H1 (cell line): ENCODE measurements around the gene CCDC93. TPM values are rescaled to one million over a fixed set of nuclear protein-coding genes. Genes with fewer than 3 reads are reported as not detected.

ENCODE experiments used
- CTCF ChIA-PET: fragments of 300-600 bp; sonication (Branson Sonifier 250); formaldehyde crosslinking; loops from one replicate; lab custom pipeline; 2021; ENCODE audit not compliant: partially characterized antibody; lab: Charles Lee
- POLR2A ChIA-PET: fragments of 300-600 bp; sonication (Branson Sonifier 250); formaldehyde crosslinking; loops from one replicate; lab custom pipeline; 2021; ENCODE audit warnings: inconsistent platforms; ENCODE audit not compliant: partially characterized antibody; lab: Charles Lee
- DNase-seq, 2 experiments: peaks; one replicate each; pipeline versions ENCODE4 v3.0.0 to v3.0.0-alpha.2; 2010 to 2022; ENCODE audit warnings: low spot score in 2 of 2, low read depth in 1 of 2, mixed read lengths in 1 of 2
- FAIRE-seq: peaks from 2 replicates; lab custom pipeline; 2011; peaks lifted over from hg19 to GRCh38; lab: Jason Lieb, UNC
- H2AFZ ChIP-seq: 2 replicates; pipeline ENCODE4 v1.8.1; 2012; ENCODE audit warnings: low read length, inconsistent platforms
- H2AK5ac ChIP-seq: 2 replicates; pipeline ENCODE4 v1.6.1; 2013; ENCODE audit warnings: low read depth, low read length
- H2BK120ac ChIP-seq: replicated peaks from 2 replicates; pipeline ENCODE3; 2013; ENCODE audit warnings: low read depth, low read length, inconsistent platforms
- H2BK12ac ChIP-seq: 2 replicates; pipeline ENCODE4 v1.6.1; 2013; ENCODE audit warnings: low read depth, low read length
- H2BK15ac ChIP-seq: 2 replicates; pipeline ENCODE4 v1.6.1; 2013; ENCODE audit warnings: low read length
- H2BK20ac ChIP-seq: 2 replicates; pipeline ENCODE4 v1.6.1; 2013; ENCODE audit warnings: low read length
- H2BK5ac ChIP-seq: 2 replicates; pipeline ENCODE4 v1.6.1; 2013; ENCODE audit warnings: low read depth, low read length
- H3K14ac ChIP-seq: 2 replicates; pipeline ENCODE4 v1.6.1; 2013; ENCODE audit warnings: inconsistent platforms; ENCODE audit not compliant: insufficient read length
- H3K18ac ChIP-seq: 2 replicates; pipeline ENCODE4 v1.6.1; 2013; ENCODE audit warnings: low read length; ENCODE audit errors: extremely low read depth
- H3K23ac ChIP-seq: 2 replicates; pipeline ENCODE4 v1.6.1; 2013; ENCODE audit warnings: inconsistent platforms; ENCODE audit not compliant: insufficient read length
- H3K23me2 ChIP-seq: 2 replicates; pipeline ENCODE4 v1.6.1; 2013; ENCODE audit warnings: low read depth, low read length
- H3K27ac ChIP-seq: 2 replicates; pipeline ENCODE4 v1.6.1; 2011; ENCODE audit warnings: low read depth, low read length, inconsistent platforms
- H3K27me3 ChIP-seq, 4 experiments: replicated peaks in 1 of 4; 1 replicate in 1 of 4; 2 replicates in 3 of 4; pipeline versions ENCODE4 v1.6.1 to v1.8.1; 2011 to 2013; ENCODE audit warnings: low read length in 3 of 4, mild to moderate bottlenecking in 3 of 4, inconsistent platforms in 2 of 4, mixed read lengths in 2 of 4, moderate library complexity in 1 of 4; ENCODE audit not compliant: control insufficient read depth in 3 of 4, insufficient read depth in 3 of 4; ENCODE audit errors: extremely low read depth in 1 of 4
- H3K36me3 ChIP-seq, 4 experiments: 2 replicates each; pipeline versions ENCODE4 v1.6.1 to v1.8.1; 2011 to 2013; ENCODE audit warnings: mild to moderate bottlenecking in 4 of 4, low read length in 3 of 4, moderate library complexity in 2 of 4, control low read depth in 1 of 4, inconsistent platforms in 1 of 4; ENCODE audit not compliant: insufficient read depth in 4 of 4, control insufficient read depth in 2 of 4
- H3K4ac ChIP-seq: replicated peaks from 2 replicates; pipeline ENCODE3; 2013; ENCODE audit warnings: low read length, low read depth, mixed read lengths, inconsistent platforms; ENCODE audit not compliant: insufficient read length
- H3K4me1 ChIP-seq, 4 experiments: replicated peaks in 1 of 4; 1 replicate in 1 of 4; 2 replicates in 3 of 4; pipeline versions ENCODE4 v1.6.1 to v1.8.1; 2011 to 2013; ENCODE audit warnings: low read length in 3 of 4, inconsistent platforms in 2 of 4, mixed read lengths in 1 of 4; ENCODE audit not compliant: insufficient read depth in 4 of 4, control insufficient read depth in 3 of 4
- H3K4me2 ChIP-seq, 2 experiments: 2 replicates each; pipeline versions ENCODE4 v1.6.1 to v1.8.1; 2011 to 2013; ENCODE audit warnings: low read depth in 2 of 2, low read length in 2 of 2, control low read depth in 1 of 2, inconsistent platforms in 1 of 2, mild to moderate bottlenecking in 1 of 2; ENCODE audit not compliant: insufficient read depth in 1 of 2
- H3K4me3 ChIP-seq, 4 experiments: fragments of 200-600, 300-600 bp in 1 of 4; sonication (generic), shearing (Covaris generic), sonication (Bioruptor Twin) in 1 of 4; 2 replicates each; pipeline versions ENCODE4 v1.5.1 to v1.8.1; 2011 to 2016; ENCODE audit warnings: low read length in 4 of 4, low read depth in 3 of 4, control low read depth in 2 of 4, inconsistent platforms in 2 of 4, mild to moderate bottlenecking in 2 of 4, mixed read lengths in 1 of 4, moderate library complexity in 1 of 4; ENCODE audit not compliant: insufficient read depth in 2 of 4; ENCODE audit errors: extremely low read depth in 1 of 4
- H3K56ac ChIP-seq: replicated peaks from 2 replicates; pipeline ENCODE3; 2013; ENCODE audit warnings: low read depth, mild to moderate bottlenecking, mixed read lengths, low read length, inconsistent platforms; ENCODE audit not compliant: insufficient read length
- H3K79me1 ChIP-seq: 2 replicates; pipeline ENCODE4 v1.6.1; 2013; ENCODE audit warnings: low read depth, low read length, control low read depth
- H3K79me2 ChIP-seq, 2 experiments: 2 replicates each; pipeline versions ENCODE4 v1.6.1 to v1.8.1; 2012 to 2013; ENCODE audit warnings: low read length in 2 of 2, mild to moderate bottlenecking in 2 of 2, inconsistent platforms in 1 of 2; ENCODE audit not compliant: insufficient read depth in 2 of 2, control insufficient read depth in 1 of 2
- H3K9ac ChIP-seq, 4 experiments: replicated peaks in 1 of 4; 1 replicate in 1 of 4; 2 replicates in 3 of 4; pipeline versions ENCODE4 v1.6.1 to v1.8.1; 2011 to 2013; ENCODE audit warnings: low read depth in 3 of 4, low read length in 3 of 4, control low read depth in 2 of 4, mild to moderate bottlenecking in 2 of 4, moderate library complexity in 2 of 4, inconsistent platforms in 1 of 4; ENCODE audit errors: extremely low read depth in 1 of 4
- H3K9me3 ChIP-seq, 2 experiments: 2 replicates each; pipeline versions ENCODE4 v1.6.1 to v1.8.1; 2012 to 2013; ENCODE audit warnings: mild to moderate bottlenecking in 2 of 2, moderate library complexity in 2 of 2, control low read depth in 1 of 2, inconsistent platforms in 1 of 2, low read depth in 1 of 2, low read length in 1 of 2, mixed read lengths in 1 of 2; ENCODE audit not compliant: insufficient read depth in 2 of 2
- H4K20me1 ChIP-seq, 2 experiments: replicated peaks in 1 of 2; 2 replicates each; pipeline versions ENCODE3 to v1.8.1; 2011 to 2013; ENCODE audit warnings: inconsistent platforms in 2 of 2, low read length in 2 of 2, mild to moderate bottlenecking in 1 of 2; ENCODE audit not compliant: insufficient read depth in 2 of 2, control insufficient read depth in 1 of 2
- H4K5ac ChIP-seq: 2 replicates; pipeline ENCODE4 v1.6.1; 2013; ENCODE audit warnings: low read length, low read depth, mixed read lengths, inconsistent platforms; ENCODE audit not compliant: insufficient read length
- H4K8ac ChIP-seq: 2 replicates; pipeline ENCODE4 v1.8.0; 2013; ENCODE audit warnings: mild to moderate bottlenecking, moderate library complexity, low read length, inconsistent platforms; ENCODE audit not compliant: insufficient read depth; ENCODE audit errors: extremely low read depth
- H4K91ac ChIP-seq: replicated peaks from 2 replicates; pipeline ENCODE3; 2013; ENCODE audit warnings: low read length, mixed read lengths, inconsistent platforms; ENCODE audit not compliant: insufficient read length
- CEBPB ChIP-seq: IDR thresholded peaks from 2 replicates; pipeline ENCODE4 v1.6.1; 2012; ENCODE audit warnings: low read depth, low read length
- KDM4A ChIP-seq: IDR thresholded peaks from one replicate; pipeline ENCODE4 v1.7.1; 2012; ENCODE audit warnings: low read depth, mild to moderate bottlenecking, moderate library complexity, low read length, inconsistent platforms; ENCODE audit not compliant: severe bottlenecking
- SP4 ChIP-seq: IDR thresholded peaks from 2 replicates; pipeline ENCODE4 v1.6.1; 2012; ENCODE audit warnings: low read length, inconsistent platforms
- WGBS, 2 experiments: shearing (Covaris generic) in 1 of 2; methylation state at CpG; one replicate each; pipeline versions ENCODE4 v1.1.6 to v1.1.7; 2013 to 2015; ENCODE audit warnings: low lambda C conversion rate in 2 of 2, mixed read lengths in 2 of 2, inconsistent platforms in 1 of 2, low coverage in 1 of 2, missing lambda C conversion rate in 1 of 2; ENCODE audit not compliant: insufficient replicate concordance in 2 of 2, insufficient coverage in 1 of 2, insufficient read length in 1 of 2; ENCODE audit errors: extremely low coverage in 1 of 2, missing lambda C conversion rate in 1 of 2; 5-methylcytosine and 5-hydroxymethylcytosine counted together
- polyA plus RNA-seq, 7 experiments: library from polyadenylated mRNA; depleted of rRNA in 3 of 7; stranded (reverse) in 5 of 7; unstranded in 2 of 7; fragments of >200 nt in 5 of 7; fragments of 200-250 nt in 2 of 7; gene quantifications; 1 replicate in 5 of 7; 2 replicates in 1 of 7; 4 replicates in 1 of 7; pipeline versions ENCODE4 v1.2.1 to v1.2.3, GENCODE V29; 2011 to 2013; ENCODE audit warnings: missing spikeins in 2 of 7, mixed read lengths in 2 of 7
- total RNA-seq: library from RNA; stranded (reverse); fragmentation: NEBNext Ultra II Directional; extraction: Animal tissue kit (Norgen Biotek cat#: 25700); gene quantifications from 2 replicates; pipeline ENCODE4 v1.2.1, GENCODE V29; 2021

The CCDC93 gene
- total and polyA plus RNA-seq, 2 of the 8 experiments (the other 6 are each of a cell fraction or from before 2014, with no cell fraction given): 5.5 to 18.0 TPM

DNA sequence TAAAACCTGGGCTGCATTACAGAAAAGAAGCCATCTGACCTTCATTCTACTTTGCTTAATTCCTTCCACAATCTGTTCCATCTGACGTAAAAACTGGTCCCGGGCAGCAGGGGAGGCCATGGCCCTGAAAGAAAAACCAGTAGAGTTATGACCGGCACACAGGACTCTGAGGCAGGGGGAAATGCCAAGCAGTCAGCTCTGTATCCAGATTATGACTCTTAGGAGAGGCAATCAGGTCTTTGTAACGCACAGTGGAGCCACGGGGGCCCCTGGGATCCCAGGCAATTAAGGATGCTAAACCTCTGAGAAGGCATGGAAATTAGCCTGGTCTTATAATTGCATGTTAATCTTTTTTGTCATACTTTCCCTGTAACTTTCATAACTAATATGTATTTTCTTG lies 78.4 kb downstream of the CCDC93 start:
- DNase-seq: no peak
- POLR2A ChIA-PET: no interaction called here

More for the DNA sequence above, 78.4 kb downstream of the CCDC93 start:
- Histone ChIP-seq H3K79me2 (no peaks in the 10 kb centered on the region), H4K91ac (no peak overlapping the region), H3K4me2 (no peak overlapping the region), H3K18ac (no peak overlapping the region), H2AK5ac (no peak overlapping the region), H3K79me1 (no peaks in the 10 kb centered on the region)
- no peak for TF ChIP-seq SP4
- no peak for TF ChIP-seq KDM4A
- no peak for TF ChIP-seq CEBPB
- TF ChIP-seq, all 59 proteins: peak for 0
- CTCF ChIA-PET: interaction anchor here (0.6 kb wide), 1 partner anchor 17 kb away, joined by 3 read pairs; no protein-coding TSS in a partner anchor
- Histone ChIP-seq H2BK20ac (no peak overlapping the region), H2AFZ (no peak overlapping the region), H2BK5ac (no peak overlapping the region), H3K27me3 (no peaks in the 10 kb centered on the region), H3K14ac (no peak overlapping the region), H3K4ac (no peak overlapping the region), H3K23me2 (no peaks in the 10 kb centered on the region), H4K8ac (no peak overlapping the region), H4K5ac (no peak overlapping the region), H3K23ac (no peak overlapping the region), H3K36me3 (peaks cover 11 to 57% (median 24%) of the 10 kb centered on the region in 4 experiments), H3K4me3 (no peak overlapping the region), H3K27ac (no peak overlapping the region), H3K56ac (no peak overlapping the region), H2BK15ac (no peak overlapping the region), H2BK12ac (no peak overlapping the region), H4K20me1 (peaks cover 0 to 5% of the 10 kb centered on the region in 2 experiments), H3K4me1 (no peaks in the 10 kb centered on the region; a peak in 1 of 7 replicates), H3K9ac (no peak overlapping the region), H2BK120ac (no peak overlapping the region), H3K9me3 (no peaks in the 10 kb centered on the region)
- 97% methylated on average over 5 of the region's 5 CpGs; no CpG with 5 or more reads in 1 of the 2 experiments for WGBS, 2 experiments
- FAIRE-seq: no peak
